GM18511 (cell line): ENCODE measurements around the gene SPI1.
"Not testable (repeated sequence)": the region's sequence is repeated elsewhere in the genome, so short reads cannot be mapped to it uniquely, and the experiment has no call there.

Experiments used
- ATAC-seq: cut with Tn5 transposase; IDR thresholded peaks from one replicate; pipeline ENCODE4 v1.9.1; 2021; ENCODE audit warnings: mild to moderate bottlenecking, moderate library complexity; ENCODE audit not compliant: unreplicated experiment

SPI1 gene

GRCh38 chr11:47328449-47329390 is 49.6 kb downstream of the SPI1 start:
- peak; percentile 88 for ATAC-seq

GRCh38 chr11:47327949-47328348 is 50.4 kb downstream of the SPI1 start:
- no peak for ATAC-seq

- no peak for ATAC-seq
Observed at GRCh38 chr11:47327025-47327424, 51.3 kb downstream of the SPI1 start.

GRCh38 chr11:47326198-47326597 is 52.1 kb downstream of the SPI1 start:
- ATAC-seq: no peak

DNA sequence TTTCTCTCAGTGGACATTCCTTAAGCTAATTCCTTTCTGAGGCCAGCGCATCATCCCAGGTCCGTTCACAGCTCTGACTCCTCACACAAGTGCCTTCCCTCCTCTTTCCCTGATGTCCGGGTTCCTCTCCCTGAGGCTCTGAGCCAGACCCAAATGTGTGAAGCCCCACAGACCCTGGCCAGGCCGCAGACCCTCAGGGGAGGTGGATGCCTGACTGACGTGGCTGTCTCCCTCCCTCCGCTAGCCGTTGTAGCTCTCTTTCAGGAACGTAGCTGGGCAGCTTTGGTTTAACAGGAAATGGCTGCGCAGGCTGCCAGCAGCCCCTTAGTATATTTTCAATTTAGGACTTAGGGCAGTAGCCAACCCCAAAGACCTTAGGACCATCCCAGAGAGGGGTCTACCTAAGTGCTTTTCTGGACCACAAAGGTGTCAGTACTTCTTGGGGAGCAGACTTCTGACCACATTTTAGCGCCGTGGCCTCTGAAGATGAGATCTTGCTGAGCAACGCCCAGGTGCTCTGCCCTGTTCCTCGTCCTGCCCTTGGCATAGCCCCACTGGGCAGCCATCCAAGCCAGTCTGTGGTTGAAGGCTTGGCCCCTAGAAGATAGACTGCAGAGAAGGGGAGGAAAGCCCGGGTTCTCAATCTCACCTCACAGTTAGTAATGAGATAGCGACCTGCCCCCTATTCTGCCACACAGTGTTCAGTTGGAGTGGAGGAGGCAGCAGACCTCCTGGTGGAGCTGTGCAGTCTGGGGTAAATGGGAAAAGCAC is 52.9 kb downstream of the SPI1 start:
- ATAC-seq: no peak

DNA sequence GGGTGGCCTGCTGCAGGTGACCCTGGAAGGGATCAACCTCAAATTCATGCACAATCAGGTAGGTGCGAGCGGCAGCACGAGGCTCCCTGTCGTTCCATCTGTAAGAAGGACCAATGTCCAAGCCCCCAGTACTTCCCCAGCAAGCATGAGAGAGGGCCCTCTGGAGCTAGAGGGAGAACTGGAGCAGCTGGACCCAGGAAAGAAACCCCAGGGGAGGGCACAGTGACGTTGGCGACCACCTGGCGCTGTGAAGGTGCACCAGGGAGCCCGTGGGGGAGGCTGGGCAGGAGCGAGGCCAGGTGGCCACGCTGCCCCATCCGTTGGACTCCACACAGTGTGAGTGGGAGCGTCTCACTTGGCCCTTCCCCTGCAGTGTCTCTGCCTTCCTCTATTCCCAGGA is 53.8 kb downstream of the SPI1 start:
- no peak for ATAC-seq

- no peak for ATAC-seq
Observed at GRCh38 chr11:47318166-47318565, 60.2 kb downstream of the SPI1 start.

GRCh38 chr11:47317064-47317828 is 61.1 kb downstream of the SPI1 start:
- ATAC-seq: peak; percentile 85

DNA sequence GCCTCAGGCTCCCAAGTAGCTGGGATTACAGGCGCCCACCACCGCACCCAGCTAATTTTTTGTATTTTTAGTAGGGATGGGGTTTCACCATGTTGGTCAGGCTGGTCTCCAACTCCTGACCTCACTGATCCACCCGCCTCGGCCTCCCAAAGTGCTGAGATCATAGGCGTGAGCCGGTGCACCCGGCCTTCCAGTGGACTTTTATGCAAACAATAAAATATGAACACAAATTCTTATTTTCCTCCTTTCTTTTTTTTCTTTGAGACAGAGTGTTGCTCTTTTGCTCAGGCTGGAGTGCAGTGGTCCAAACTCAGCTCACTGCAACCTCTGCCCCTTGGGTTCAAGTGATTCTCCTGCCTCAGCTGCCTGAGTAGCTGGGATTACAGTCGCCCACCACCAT is 61.8 kb downstream of the SPI1 start:
- ATAC-seq: not testable (repeated sequence)

GRCh38 chr11:47314992-47315391 is 63.4 kb downstream of the SPI1 start:
- ATAC-seq: no peak

GRCh38 chr11:47308050-47308823 is 70.1 kb downstream of the SPI1 start:
- no peak for ATAC-seq

GRCh38 chr11:47306484-47306844 is 71.9 kb downstream of the SPI1 start:
- ATAC-seq: no peak

DNA sequence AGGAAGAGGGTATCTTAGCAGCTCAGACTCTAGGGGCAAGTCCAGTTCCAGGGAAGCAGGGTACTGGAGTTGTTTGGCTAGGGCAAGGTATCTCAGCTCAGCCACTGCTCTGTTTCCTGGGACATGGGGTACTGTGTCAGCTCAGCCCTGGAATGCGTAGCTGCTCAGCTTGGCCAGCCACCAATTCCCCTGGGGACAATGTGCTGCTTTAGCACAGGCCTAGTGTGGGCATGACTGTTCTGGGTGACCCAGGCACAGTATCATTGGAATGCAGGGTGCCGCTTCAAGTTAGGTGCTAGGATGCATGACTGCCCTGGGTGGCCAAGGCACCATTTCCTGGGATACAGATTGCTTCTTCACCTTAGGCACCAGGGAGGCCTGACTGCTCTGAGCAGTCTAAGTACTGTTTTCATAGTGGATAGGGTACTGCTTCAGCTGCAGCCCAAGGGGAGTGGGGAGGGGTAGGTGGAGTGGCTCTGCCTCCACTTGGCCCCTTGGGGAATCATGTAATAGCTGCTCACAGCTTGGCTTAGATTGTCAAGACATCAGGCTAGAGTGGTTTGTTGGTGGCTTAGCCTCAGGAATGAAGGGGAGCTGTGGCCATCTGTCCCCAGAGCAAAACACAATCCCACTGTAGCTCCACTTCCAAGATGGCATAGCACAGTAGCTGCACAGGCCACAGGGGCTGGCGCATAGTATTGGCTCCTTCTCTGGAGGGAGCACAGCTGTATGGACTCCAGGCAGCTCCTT is 72.4 kb downstream of the SPI1 start:
- ATAC-seq: no peak
